GM21723 (cell line): ENCODE data around the gene BBS2.

Source experiments
- ATAC-seq: cut with Tn5 transposase; IDR thresholded peaks from one replicate; pipeline ENCODE4 v1.9.1; 2021; ENCODE audit warnings: mild to moderate bottlenecking, moderate library complexity; ENCODE audit not compliant: unreplicated experiment

BBS2 gene

GRCh38 chr16:56436258-56436657 is 83.6 kb downstream of the BBS2 start:
- ATAC-seq = no peak
